Right atrium auricular region (tissue), 2 donors: ENCODE measurements around the gene GLT1D1. TPM values are rescaled to one million over a fixed set of nuclear protein-coding genes. Genes with fewer than 3 reads are reported as not detected.

Experiments
- DNase-seq: peaks from one replicate; pipeline ENCODE4 v3.0.0-alpha.2; 2019; ENCODE audit warnings: low spot score
- H3K27ac ChIP-seq, 2 donors: fragments of 200-600 bp; sonication (generic); 1 replicate in 1 of 2; 2 replicates in 1 of 2; pipeline ENCODE4 v1.5.1; 2016 to 2019
- H3K27me3 ChIP-seq, 2 donors: fragments of 200-600 bp; sonication (generic); one replicate each; pipeline versions ENCODE4 v1.5.1 to v1.6.0; 2017 to 2019
- H3K36me3 ChIP-seq: fragments of 200-600 bp; sonication (generic); one replicate; pipeline ENCODE4 v1.5.1; 2016
- H3K4me1 ChIP-seq, 2 donors: fragments of 200-600 bp; sonication (generic); one replicate each; pipeline versions ENCODE4 v1.5.1 to v1.6.0; 2017 to 2019
- H3K4me3 ChIP-seq, 2 donors: fragments of 200-600 bp; sonication (generic); 1 replicate in 1 of 2; 2 replicates in 1 of 2; pipeline ENCODE4 v1.5.1; 2017 to 2019; ENCODE audit warnings: mild to moderate bottlenecking in 1 of 2, moderate library complexity in 1 of 2
- H3K9me3 ChIP-seq, 2 donors: fragments of 200-600 bp; sonication (generic); one replicate each; pipeline ENCODE4 v1.5.1; 2019
- total RNA-seq, 2 donors: library from RNA; depleted of rRNA; stranded (reverse); fragments of >200 nt; gene quantifications; one replicate each; pipeline ENCODE4 v1.1.0, GENCODE V29; 2016
- TF ChIP-seq, protein P1 (sequence below), 2 donors: fragments of 200-600 bp; sonication (generic); IDR thresholded peaks; one replicate each; pipeline ENCODE4 v1.5.1; 2019; ENCODE audit warnings: antibody characterized with exemption in 2 of 2

Gene GLT1D1
- total RNA-seq, 2 donors from 2014 or later, result 0.20 TPM; not detected in 1

DNA sequence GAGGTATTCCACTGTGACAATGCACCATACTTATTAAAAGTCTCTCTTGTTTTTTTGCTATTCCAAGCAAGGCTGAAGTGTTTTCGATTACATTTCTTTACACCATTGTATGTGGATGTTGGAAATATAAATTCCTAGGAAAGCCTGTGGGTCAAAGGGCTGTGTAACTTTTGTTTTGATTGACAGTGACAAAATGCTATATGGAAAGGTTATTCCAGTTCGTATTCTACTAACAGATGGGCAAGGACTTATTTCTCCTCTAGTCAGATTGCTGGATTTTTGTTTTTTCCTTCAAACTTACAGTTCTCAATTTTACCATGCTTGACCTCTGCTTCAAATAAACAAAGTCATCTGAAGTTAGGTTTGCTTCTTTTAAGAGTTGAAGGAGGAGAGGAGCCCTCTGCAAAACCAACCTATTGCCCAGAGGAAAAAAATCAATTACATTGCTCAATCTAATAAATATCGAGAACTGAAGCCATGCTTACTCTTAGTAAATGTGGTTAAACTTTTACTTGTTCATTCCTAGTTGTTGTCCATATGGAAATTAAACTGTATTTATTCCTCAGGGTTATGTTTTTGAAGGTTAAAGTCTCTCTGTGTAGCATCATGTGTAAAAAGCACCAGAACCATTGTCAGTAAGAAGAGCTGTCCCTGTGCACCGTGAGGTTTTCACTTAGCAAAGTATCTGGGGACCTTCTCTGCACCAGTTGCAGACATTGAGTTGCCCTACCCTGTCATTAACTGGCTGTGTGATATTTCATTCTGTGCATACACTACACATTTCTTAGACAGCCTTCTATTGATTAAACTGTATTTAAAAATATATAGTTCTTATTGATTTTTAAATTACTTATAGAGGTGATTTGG is 26.9 kb downstream of the GLT1D1 start:
- no peak overlapping the region for H3K27ac ChIP-seq
- H3K4me1 ChIP-seq, result no peaks in the 10 kb centered on the region
- H3K36me3 ChIP-seq, result no peaks in the 10 kb centered on the region
- H3K4me3 ChIP-seq, result no peak overlapping the region
- H3K9me3 ChIP-seq, result peaks cover 0 to 28% of the 10 kb centered on the region in 2 donors
- no peak for DNase-seq
- TF ChIP-seq, protein P1, sequence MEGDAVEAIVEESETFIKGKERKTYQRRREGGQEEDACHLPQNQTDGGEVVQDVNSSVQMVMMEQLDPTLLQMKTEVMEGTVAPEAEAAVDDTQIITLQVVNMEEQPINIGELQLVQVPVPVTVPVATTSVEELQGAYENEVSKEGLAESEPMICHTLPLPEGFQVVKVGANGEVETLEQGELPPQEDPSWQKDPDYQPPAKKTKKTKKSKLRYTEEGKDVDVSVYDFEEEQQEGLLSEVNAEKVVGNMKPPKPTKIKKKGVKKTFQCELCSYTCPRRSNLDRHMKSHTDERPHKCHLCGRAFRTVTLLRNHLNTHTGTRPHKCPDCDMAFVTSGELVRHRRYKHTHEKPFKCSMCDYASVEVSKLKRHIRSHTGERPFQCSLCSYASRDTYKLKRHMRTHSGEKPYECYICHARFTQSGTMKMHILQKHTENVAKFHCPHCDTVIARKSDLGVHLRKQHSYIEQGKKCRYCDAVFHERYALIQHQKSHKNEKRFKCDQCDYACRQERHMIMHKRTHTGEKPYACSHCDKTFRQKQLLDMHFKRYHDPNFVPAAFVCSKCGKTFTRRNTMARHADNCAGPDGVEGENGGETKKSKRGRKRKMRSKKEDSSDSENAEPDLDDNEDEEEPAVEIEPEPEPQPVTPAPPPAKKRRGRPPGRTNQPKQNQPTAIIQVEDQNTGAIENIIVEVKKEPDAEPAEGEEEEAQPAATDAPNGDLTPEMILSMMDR (IDR thresholded peaks at IDR 0.05), result no peak
- no peaks in the 10 kb centered on the region for H3K27me3 ChIP-seq

DNA sequence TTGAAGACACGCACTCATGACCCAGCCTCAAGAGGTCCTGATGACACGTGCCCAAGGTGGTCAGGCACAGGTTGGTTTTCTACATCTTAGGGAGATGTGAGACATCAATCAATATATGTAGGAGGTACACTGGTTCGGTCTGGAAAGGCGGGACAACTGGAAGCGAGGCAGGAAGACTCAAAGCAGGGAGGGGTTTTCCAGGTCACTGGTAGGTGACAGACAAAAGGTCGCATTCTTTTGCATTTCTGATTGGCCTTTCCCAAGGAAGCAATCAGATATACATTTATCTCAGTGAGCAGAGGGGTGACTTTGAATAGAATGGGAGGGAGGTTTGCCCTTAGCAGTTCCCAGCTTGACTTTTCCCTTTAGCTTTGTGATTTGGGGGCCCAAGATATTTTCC is 38.6 kb downstream of the GLT1D1 start:
- Histone ChIP-seq H3K36me3 (no peaks in the 10 kb centered on the region), H3K27me3 (no peaks in the 10 kb centered on the region), H3K4me3 (no peak overlapping the region), H3K27ac (no peak overlapping the region), H3K4me1 (no peaks in the 10 kb centered on the region), H3K9me3 (no peaks in the 10 kb centered on the region)
- TF ChIP-seq, protein P1 (IDR thresholded peaks at IDR 0.05), result no peak
- DNase-seq, result no peak

DNA sequence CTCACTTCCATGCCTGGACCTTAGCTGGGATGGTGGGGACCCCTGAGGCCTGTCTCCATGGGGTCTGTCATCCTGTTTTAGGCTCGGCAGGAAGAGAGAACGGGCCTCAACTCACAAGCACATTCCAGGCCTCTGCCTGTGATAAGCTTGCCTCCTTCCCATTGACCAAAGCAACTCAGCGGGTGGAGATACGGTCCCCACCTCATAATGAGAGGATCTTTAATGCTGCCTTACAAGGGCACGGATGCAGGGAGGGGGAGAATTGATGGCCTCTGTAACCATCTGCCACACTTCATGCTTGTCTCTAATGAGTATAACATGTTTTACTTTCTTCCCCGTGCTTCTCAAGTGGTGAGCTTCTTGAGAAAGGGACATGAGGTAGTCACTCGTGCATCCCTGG is 50.0 kb downstream of the GLT1D1 start:
- no peak for DNase-seq
- H3K4me1 ChIP-seq, result no peaks in the 10 kb centered on the region
- H3K4me3 ChIP-seq, result no peak overlapping the region
- no peaks in the 10 kb centered on the region for H3K27me3 ChIP-seq
- no peaks in the 10 kb centered on the region for H3K36me3 ChIP-seq
- no peaks in the 10 kb centered on the region for H3K9me3 ChIP-seq
- no peak overlapping the region for H3K27ac ChIP-seq
- TF ChIP-seq, protein P1 (IDR thresholded peaks at IDR 0.05), result no peak

DNA sequence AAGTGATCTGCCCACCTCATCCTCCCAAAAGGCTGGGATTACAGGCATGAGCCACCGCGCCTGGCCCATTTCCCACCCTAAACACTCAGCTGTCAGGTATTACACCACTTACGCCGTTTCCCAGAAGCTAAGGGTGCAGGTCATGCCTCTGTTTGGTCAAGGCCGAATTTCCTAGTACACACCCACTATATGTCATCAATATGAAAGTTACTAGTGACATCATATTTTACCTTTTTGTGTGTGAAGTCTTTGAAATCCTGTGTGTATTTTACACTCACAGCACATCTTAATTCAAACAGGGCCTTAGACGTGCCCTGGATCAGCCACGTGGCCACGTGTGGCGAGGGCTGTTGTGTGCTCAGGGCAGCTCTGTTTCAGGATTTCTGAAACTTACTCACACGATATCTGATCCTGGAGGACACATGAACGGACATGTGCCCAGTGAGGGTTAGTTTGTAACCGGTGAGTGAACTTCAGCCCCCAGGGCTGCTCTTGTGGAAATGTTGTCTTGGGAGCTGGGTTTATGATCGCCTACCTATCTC is 51.8 kb downstream of the GLT1D1 start:
- no peak for DNase-seq
- no peaks in the 10 kb centered on the region for H3K27me3 ChIP-seq
- no peak overlapping the region for H3K27ac ChIP-seq
- H3K36me3 ChIP-seq, result no peaks in the 10 kb centered on the region
- TF ChIP-seq, protein P1 (IDR thresholded peaks at IDR 0.05), result no peak
- H3K4me1 ChIP-seq, result no peaks in the 10 kb centered on the region
- no peak overlapping the region for H3K4me3 ChIP-seq
- H3K9me3 ChIP-seq, result no peaks in the 10 kb centered on the region

DNA sequence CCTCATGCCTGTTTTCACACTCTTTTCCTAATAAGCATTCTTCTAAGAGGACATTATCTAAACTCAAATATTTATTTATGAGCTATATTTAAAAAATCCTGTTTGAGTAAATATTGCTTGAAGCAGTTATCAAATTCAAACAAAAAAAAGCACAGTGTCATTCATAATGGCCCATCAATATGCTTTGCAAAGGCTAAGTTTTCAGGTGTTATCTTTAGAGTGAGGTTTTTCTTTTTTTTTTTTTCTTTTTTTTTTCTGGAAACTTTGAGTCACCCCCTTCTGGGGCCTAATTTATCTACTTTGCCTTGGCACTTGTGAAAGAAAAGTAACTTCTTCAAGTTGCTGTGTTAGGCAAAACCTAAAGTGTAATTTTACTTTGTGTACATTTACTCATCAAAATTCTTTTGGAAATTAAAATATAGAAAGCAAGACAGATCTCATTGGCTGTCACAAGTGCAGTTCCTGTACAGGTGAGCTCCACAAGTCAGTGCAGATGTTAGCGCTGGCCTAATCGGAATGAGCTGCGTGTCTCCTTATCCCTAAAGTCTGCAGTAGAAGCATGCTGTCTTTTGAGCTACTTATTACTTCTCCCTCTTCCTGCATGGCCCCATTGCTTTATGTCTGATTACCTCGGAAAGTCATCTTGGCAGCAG is 53.3 kb downstream of the GLT1D1 start:
- no peak for DNase-seq
- Histone ChIP-seq H3K27me3 (no peaks in the 10 kb centered on the region), H3K4me1 (no peaks in the 10 kb centered on the region), H3K27ac (no peak overlapping the region), H3K4me3 (no peak overlapping the region), H3K9me3 (no peaks in the 10 kb centered on the region), H3K36me3 (no peaks in the 10 kb centered on the region)
- TF ChIP-seq, protein P1 (IDR thresholded peaks at IDR 0.05), result no peak
